ENCODE results near the gene NXN. TPM values are rescaled to one million over a fixed set of nuclear protein-coding genes. Genes with fewer than 3 reads are reported as not detected.
"Not testable (repeated sequence)": the region's sequence is repeated elsewhere in the genome, so short reads cannot be mapped to it uniquely, and the experiment has no call there.

The NXN gene
- total and polyA plus RNA-seq, 4 experiments from 2014 or later: 0.55 to 2.7 (median 1.9) TPM

DNA sequence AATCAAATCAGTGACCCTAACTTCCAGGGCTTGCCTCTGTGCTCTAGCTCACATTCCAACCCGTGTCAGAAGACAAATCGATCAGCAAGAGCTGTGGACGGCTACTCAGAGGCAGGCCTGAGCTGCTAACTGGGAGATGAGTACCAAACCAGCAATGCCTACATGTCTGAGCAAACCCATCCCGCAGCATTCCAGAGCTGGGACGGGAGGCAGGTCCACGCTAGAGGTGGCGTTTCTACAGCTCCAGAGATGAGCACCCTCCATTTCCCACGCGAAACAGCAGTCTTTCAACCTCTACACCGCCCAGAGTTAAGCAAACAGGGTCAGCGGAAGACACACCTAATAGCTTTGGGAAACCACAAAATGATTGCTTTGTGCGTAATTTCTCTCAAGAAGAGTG, 6.5 kb downstream of the NXN start:
- H3K36me3 Mint-ChIP-seq: no peaks in the 10 kb centered on the region
- peak overlapping the region in 1 of 7 donors; percentile 5 for H3K27ac Mint-ChIP-seq
- Histone ChIP-seq H3K9me3 (ENCODE audit: control insufficient read depth in 1 of 2, low read length in 2 of 2) (no peaks in the 10 kb centered on the region), H3K36me3 (ENCODE audit: insufficient read depth, low read length) (no peaks in the 10 kb centered on the region), H3K4me1 (ENCODE audit: insufficient read depth, low read length) (peaks cover 3% of the 10 kb centered on the region), H3K27ac (ENCODE audit: low read depth, low read length) (no peak overlapping the region), H3K4me3 (ENCODE audit: low read length in 2 of 2) (no peak overlapping the region), H3K27me3 (ENCODE audit: insufficient read depth, low read length) (peaks cover 20% of the 10 kb centered on the region)
- H3K9me3 Mint-ChIP-seq: no peaks in the 10 kb centered on the region
- POLR2A ChIA-PET (ENCODE audit: partially characterized antibody): interaction anchor here (1.2 kb wide), 1 partner anchor 24 kb away, joined by 3 read pairs; the partner anchor contains the start of gene TIMM22
- CTCF ChIA-PET (ENCODE audit: partially characterized antibody): interaction anchor here (1.4 kb wide), 1 partner anchor 8 kb away, joined by 4 read pairs; no protein-coding TSS in a partner anchor
- intact Hi-C loops (cut with micrococcal nuclease): no loop called here
- peaks cover under 1 to 11% (median 3%) of the 10 kb centered on the region in 4 donors for H3K4me1 Mint-ChIP-seq
- H3K4me3 Mint-ChIP-seq: peak overlapping the region in 1 of 8 donors; percentile 29
- peaks cover 25 to 45% of the 10 kb centered on the region in 2 donors for H3K27me3 Mint-ChIP-seq
- peak in 1 of 5 donors; percentile 5 for DNase-seq

DNA sequence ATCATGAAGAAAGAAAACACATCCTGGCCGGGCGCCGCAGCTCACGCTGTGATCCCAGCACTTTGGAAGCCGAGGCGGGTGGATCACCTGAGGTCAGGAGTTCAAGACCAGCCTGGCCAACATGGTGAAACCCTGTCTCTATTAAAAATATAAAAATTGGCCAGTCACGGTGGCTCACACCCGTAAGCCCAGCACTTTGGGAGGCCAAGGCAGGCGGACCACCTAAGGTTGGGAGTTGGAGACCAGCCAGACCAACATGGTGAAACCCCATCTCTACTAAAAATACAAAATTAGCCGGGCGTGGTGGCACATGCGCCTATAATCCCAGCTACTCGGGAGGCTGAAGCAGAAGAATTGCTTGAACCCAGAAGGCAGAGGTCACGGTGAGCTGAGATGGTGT, 7.7 kb downstream of the NXN start:
- H3K9me3 ChIP-seq (ENCODE audit: control insufficient read depth in 1 of 2, low read length in 2 of 2); H3K4me1 Mint-ChIP-seq; H3K36me3 ChIP-seq (ENCODE audit: insufficient read depth, low read length); H3K9me3 Mint-ChIP-seq; H3K4me1 ChIP-seq (ENCODE audit: insufficient read depth, low read length); DNase-seq; H3K27me3 ChIP-seq (ENCODE audit: insufficient read depth, low read length); intact Hi-C loops (cut with micrococcal nuclease); POLR2A ChIA-PET (ENCODE audit: partially characterized antibody); H3K4me3 Mint-ChIP-seq; H3K27ac ChIP-seq (ENCODE audit: low read depth, low read length); H3K27ac Mint-ChIP-seq; H3K36me3 Mint-ChIP-seq; H3K4me3 ChIP-seq (ENCODE audit: low read length in 2 of 2): not testable (repeated sequence)
- CTCF ChIA-PET (ENCODE audit: partially characterized antibody): interaction anchor here (1.4 kb wide), 1 partner anchor 9 kb away, joined by 4 read pairs; no protein-coding TSS in a partner anchor
- peaks cover 17 to 39% of the 10 kb centered on the region in 2 donors for H3K27me3 Mint-ChIP-seq

DNA sequence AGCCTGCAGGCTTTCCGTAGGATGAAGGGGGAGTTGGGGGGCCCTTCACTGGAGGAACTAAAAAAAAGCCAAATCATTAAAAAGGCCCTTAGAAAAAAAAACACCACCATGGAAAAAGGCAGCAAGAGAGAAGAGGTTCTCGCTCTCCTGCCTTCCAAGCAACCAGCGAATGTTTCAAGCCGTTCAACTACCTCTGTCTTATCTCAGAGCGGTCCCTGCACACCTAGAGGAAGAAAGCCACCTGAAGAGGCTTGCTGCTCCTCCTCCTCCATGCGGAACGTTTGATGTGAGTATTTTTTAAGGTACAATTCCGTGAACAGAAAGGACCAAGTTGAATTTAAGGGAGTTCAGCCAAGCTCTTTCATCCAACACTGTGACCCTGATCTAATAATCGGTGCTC, 9.2 kb downstream of the NXN start:
- no peaks in the 10 kb centered on the region for H3K4me1 ChIP-seq (ENCODE audit: insufficient read depth, low read length)
- no peaks in the 10 kb centered on the region for H3K36me3 ChIP-seq (ENCODE audit: insufficient read depth, low read length)
- no peaks in the 10 kb centered on the region for H3K36me3 Mint-ChIP-seq
- H3K27me3 ChIP-seq (ENCODE audit: insufficient read depth, low read length): peaks cover 9% of the 10 kb centered on the region
- ChIA-PET POLR2A (ENCODE audit: partially characterized antibody) (no interaction called here), CTCF (ENCODE audit: partially characterized antibody) (interaction anchor here (2.7 kb wide), 1 partner anchor 10 kb away, joined by 9 read pairs; no protein-coding TSS in a partner anchor)
- peaks cover 0 to 7% (median under 1%) of the 10 kb centered on the region in 4 donors for H3K4me1 Mint-ChIP-seq
- DNase-seq: no peak
- H3K27ac Mint-ChIP-seq: no peak overlapping the region
- no peak overlapping the region for H3K27ac ChIP-seq (ENCODE audit: low read depth, low read length)
- intact Hi-C loops (cut with micrococcal nuclease): no loop called here
- no peak overlapping the region for H3K4me3 Mint-ChIP-seq
- no peak overlapping the region for H3K4me3 ChIP-seq (ENCODE audit: low read length in 2 of 2)
- H3K9me3 ChIP-seq (ENCODE audit: control insufficient read depth in 1 of 2, low read length in 2 of 2): no peaks in the 10 kb centered on the region
- H3K9me3 Mint-ChIP-seq: no peaks in the 10 kb centered on the region
- peaks cover 13 to 30% of the 10 kb centered on the region in 2 donors for H3K27me3 Mint-ChIP-seq

DNA sequence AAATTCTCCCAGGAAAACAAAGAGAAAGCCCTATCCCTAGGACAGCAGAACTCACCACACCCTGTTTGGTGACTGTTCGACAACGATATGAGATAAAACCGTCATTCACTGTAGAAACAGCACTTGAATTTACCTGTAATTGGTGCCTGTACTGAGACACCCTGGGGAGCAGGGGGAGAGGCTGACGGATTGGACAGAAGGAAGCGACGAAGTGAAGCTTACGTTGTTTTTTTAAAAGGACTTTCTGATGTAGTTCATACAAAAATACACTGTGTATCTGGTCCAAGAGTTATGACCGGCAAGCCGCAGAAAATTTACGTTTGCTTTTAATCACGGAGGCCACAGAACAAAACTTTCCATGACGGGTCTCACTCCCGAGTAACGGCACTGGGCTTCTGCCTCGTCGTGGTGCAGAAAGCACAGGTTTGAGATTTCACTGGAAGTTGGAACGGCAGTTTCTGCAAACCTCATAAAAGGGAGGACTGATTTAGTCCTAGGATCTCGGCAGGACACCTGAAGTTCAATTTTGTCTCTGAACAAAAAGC, 9.7 kb downstream of the NXN start:
- Histone ChIP-seq H3K27ac (ENCODE audit: low read depth, low read length) (no peak overlapping the region), H3K27me3 (ENCODE audit: insufficient read depth, low read length) (peaks cover 9% of the 10 kb centered on the region), H3K4me1 (ENCODE audit: insufficient read depth, low read length) (no peaks in the 10 kb centered on the region), H3K9me3 (ENCODE audit: control insufficient read depth in 1 of 2, low read length in 2 of 2) (no peaks in the 10 kb centered on the region), H3K4me3 (ENCODE audit: low read length in 2 of 2) (no peak overlapping the region), H3K36me3 (ENCODE audit: insufficient read depth, low read length) (no peaks in the 10 kb centered on the region)
- intact Hi-C loops (cut with micrococcal nuclease): no loop called here
- no peaks in the 10 kb centered on the region for H3K9me3 Mint-ChIP-seq
- peaks cover 13 to 32% of the 10 kb centered on the region in 2 donors for H3K27me3 Mint-ChIP-seq
- H3K36me3 Mint-ChIP-seq: no peaks in the 10 kb centered on the region
- H3K27ac Mint-ChIP-seq: no peak overlapping the region
- no peak for DNase-seq
- H3K4me3 Mint-ChIP-seq: peak overlapping the region in 1 of 8 donors; percentile 18
- ChIA-PET CTCF (ENCODE audit: partially characterized antibody) (interaction anchor here (2.7 kb wide), 1 partner anchor 11 kb away, joined by 9 read pairs; no protein-coding TSS in a partner anchor), POLR2A (ENCODE audit: partially characterized antibody) (no interaction called here)
- H3K4me1 Mint-ChIP-seq: peaks cover 0 to 7% (median under 1%) of the 10 kb centered on the region in 4 donors

DNA sequence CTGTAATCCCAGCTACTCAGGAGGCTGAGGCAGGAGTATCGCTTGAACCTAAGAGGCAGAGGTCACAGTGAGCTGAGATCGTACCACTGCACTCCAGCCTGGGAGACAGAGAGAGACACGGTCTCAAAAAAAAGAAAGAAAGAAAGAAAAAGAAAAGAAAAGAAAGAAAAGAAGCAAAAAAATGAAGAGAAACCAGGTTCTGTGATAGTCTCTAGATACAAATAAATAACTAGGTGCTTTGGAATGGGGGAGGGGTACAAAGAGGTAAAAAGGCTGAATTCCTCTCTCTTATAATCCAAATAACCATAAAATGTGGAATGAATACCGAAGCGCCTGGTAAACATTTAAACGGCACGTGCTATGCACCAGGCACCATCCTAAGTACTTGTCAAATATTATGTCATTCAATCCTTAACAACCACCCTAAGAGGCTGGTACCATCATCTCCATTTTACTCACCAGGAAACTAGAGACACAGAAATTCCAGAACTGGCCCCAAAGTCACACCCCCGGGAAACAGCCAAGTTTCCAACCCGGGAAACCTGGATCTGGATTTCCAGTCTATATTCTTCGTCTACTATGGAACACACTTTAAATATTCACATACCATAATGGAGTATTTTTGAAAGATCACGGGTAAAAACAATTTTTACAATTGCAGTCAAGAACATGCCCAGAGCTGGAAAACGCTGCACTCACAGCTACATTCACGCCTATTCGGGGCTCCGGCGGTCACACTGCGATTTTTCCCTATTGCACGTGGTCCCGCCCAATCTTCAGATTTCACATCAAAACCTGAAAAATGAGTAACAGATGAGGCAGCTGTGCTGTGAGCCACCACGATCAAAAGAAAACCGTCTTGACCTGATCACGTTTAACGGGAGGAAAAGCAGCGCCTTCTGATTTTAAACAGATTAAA, 10.5 kb downstream of the NXN start:
- no peak overlapping the region for H3K27ac ChIP-seq (ENCODE audit: low read depth, low read length)
- CTCF ChIA-PET (ENCODE audit: partially characterized antibody): interaction anchor here (2.7 kb wide), 1 partner anchor 12 kb away, joined by 9 read pairs; no protein-coding TSS in a partner anchor
- intact Hi-C loops (cut with micrococcal nuclease): no loop called here
- POLR2A ChIA-PET (ENCODE audit: partially characterized antibody): no interaction called here
- H3K27me3 Mint-ChIP-seq: peaks cover 13 to 35% of the 10 kb centered on the region in 2 donors
- H3K4me3 Mint-ChIP-seq: no peak overlapping the region
- no peak for DNase-seq
- H3K9me3 Mint-ChIP-seq: no peaks in the 10 kb centered on the region
- H3K4me1 Mint-ChIP-seq: peaks cover 0 to 7% (median under 1%) of the 10 kb centered on the region in 4 donors
- no peaks in the 10 kb centered on the region for H3K9me3 ChIP-seq (ENCODE audit: control insufficient read depth in 1 of 2, low read length in 2 of 2)
- H3K27ac Mint-ChIP-seq: peak overlapping the region in 1 of 7 donors; percentile 18
- H3K27me3 ChIP-seq (ENCODE audit: insufficient read depth, low read length): peaks cover 9% of the 10 kb centered on the region
- no peaks in the 10 kb centered on the region for H3K4me1 ChIP-seq (ENCODE audit: insufficient read depth, low read length)
- H3K36me3 Mint-ChIP-seq: no peaks in the 10 kb centered on the region
- H3K4me3 ChIP-seq (ENCODE audit: low read length in 2 of 2): no peak overlapping the region
- H3K36me3 ChIP-seq (ENCODE audit: insufficient read depth, low read length): no peaks in the 10 kb centered on the region

DNA sequence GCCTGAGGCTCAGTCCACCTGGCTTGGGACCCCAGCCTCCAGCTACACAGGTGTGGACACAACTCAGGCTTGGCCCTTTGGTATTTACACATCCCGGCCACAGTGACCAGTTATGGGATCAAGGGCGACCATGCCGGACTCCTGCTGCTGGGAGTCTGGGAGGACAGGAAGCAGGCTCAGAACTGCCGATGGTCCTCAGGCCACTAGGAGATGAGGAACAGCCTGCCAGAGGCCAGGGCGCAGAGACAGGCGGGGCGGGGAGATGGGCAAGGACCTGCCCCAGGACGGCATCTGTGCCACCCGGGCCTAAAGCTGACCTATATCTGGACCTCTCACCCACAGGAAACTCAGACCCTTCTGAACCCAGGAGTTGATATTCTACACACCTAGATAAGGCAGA, 12.5 kb downstream of the NXN start:
- no peak for DNase-seq
- Mint-ChIP-seq H3K9me3 (peaks cover 0 to 2% (median 0%) of the 10 kb centered on the region in 8 donors), H3K4me3 (no peak overlapping the region), H3K27me3 (peaks cover 14 to 33% of the 10 kb centered on the region in 2 donors), H3K4me1 (peaks cover 0 to 7% (median under 1%) of the 10 kb centered on the region in 4 donors), H3K27ac (peak overlapping the region in 1 of 7 donors; percentile 59), H3K36me3 (no peaks in the 10 kb centered on the region)
- ChIA-PET CTCF (ENCODE audit: partially characterized antibody) (no interaction called here), POLR2A (ENCODE audit: partially characterized antibody) (no interaction called here)
- Histone ChIP-seq H3K36me3 (ENCODE audit: insufficient read depth, low read length) (no peaks in the 10 kb centered on the region), H3K4me1 (ENCODE audit: insufficient read depth, low read length) (no peaks in the 10 kb centered on the region), H3K4me3 (ENCODE audit: low read length in 2 of 2) (no peak overlapping the region), H3K9me3 (ENCODE audit: control insufficient read depth in 1 of 2, low read length in 2 of 2) (no peaks in the 10 kb centered on the region), H3K27me3 (ENCODE audit: insufficient read depth, low read length) (peaks cover 9% of the 10 kb centered on the region), H3K27ac (ENCODE audit: low read depth, low read length) (no peak overlapping the region)
- intact Hi-C loops (cut with micrococcal nuclease): no loop called here

DNA sequence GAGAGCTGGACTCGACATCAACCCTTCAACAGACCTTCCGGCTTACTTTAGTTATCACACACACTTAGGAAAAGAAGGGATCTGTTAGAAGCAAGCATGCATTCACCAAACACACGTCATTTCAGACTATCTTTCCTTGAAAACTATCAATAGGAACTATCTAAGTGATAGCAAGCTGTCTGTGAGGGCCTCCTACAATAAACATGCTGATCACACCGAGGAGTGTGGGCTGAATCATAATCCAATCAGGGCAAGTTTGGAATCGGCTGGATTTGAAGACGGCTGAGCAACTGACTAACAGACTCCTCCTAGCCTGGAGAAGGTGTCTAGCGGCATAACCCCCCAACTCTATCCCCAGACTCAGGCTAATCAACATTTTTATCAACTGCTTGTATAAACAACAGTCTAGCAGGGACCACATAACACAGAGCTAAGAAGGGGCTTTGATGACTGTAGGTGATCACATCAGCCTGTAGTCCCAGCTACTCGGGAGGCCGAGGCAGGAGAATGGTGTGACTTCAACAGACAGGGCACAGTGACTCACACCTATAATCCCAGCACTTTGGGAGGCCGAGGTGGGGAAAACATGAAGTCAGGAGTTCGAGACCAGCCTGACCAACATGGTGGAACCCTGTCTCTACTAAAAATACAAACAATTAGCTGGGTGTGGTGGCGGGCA, 14.1 kb downstream of the NXN start:
- Histone ChIP-seq H3K9me3 (ENCODE audit: control insufficient read depth in 1 of 2, low read length in 2 of 2) (no peaks in the 10 kb centered on the region), H3K27ac (ENCODE audit: low read depth, low read length) (no peak overlapping the region), H3K36me3 (ENCODE audit: insufficient read depth, low read length) (no peaks in the 10 kb centered on the region), H3K27me3 (ENCODE audit: insufficient read depth, low read length) (peaks cover 9% of the 10 kb centered on the region), H3K4me3 (ENCODE audit: low read length in 2 of 2) (no peak overlapping the region), H3K4me1 (ENCODE audit: insufficient read depth, low read length) (no peaks in the 10 kb centered on the region)
- ChIA-PET POLR2A (ENCODE audit: partially characterized antibody) (no interaction called here), CTCF (ENCODE audit: partially characterized antibody) (interaction anchor here (1.4 kb wide), 1 partner anchor 9 kb away, joined by 3 read pairs; no protein-coding TSS in a partner anchor)
- peaks cover 0 to 7% (median under 1%) of the 10 kb centered on the region in 4 donors for H3K4me1 Mint-ChIP-seq
- no peaks in the 10 kb centered on the region for H3K36me3 Mint-ChIP-seq
- intact Hi-C loops (cut with micrococcal nuclease): no loop called here
- peaks cover 0 to 2% (median 0%) of the 10 kb centered on the region in 8 donors for H3K9me3 Mint-ChIP-seq
- DNase-seq: no peak
- H3K27me3 Mint-ChIP-seq: peaks cover 12 to 31% of the 10 kb centered on the region in 2 donors
- H3K27ac Mint-ChIP-seq: no peak overlapping the region
- no peak overlapping the region for H3K4me3 Mint-ChIP-seq
